Suprapubic skin (tissue), 4 donors: ENCODE data around the gene PLEKHG5.
"Not testable (repeated sequence)": the region's sequence is repeated elsewhere in the genome, so short reads cannot be mapped to it uniquely, and the experiment has no call there.

Experiments
- EP300 ChIP-seq: sonication (generic); formaldehyde crosslinking; IDR thresholded peaks from one replicate; pipeline ENCODE4 v1.6.1; 2017; ENCODE audit warnings: antibody characterized with exemption
- POLR2A ChIP-seq, 2 donors: fragments of 450-650 bp; IDR thresholded peaks; one replicate each; pipeline ENCODE4 v1.6.1; 2017; ENCODE audit warnings: antibody characterized with exemption in 2 of 2, mild to moderate bottlenecking in 2 of 2, moderate library complexity in 2 of 2
- POLR2AphosphoS5 ChIP-seq, 3 donors: sonication (generic); formaldehyde crosslinking; IDR thresholded peaks; one replicate each; pipeline ENCODE4 v1.6.1; 2017; ENCODE audit warnings: antibody characterized with exemption in 3 of 3
- TF ChIP-seq, protein P1 (sequence below), 2 donors: fragments of 200-600 bp in 1 of 2; fragments of 450-650 bp in 1 of 2; sonication (generic) in 1 of 2; IDR thresholded peaks; one replicate each; pipeline ENCODE4 v1.5.1; 2016 to 2019; ENCODE audit warnings: antibody characterized with exemption in 2 of 2, mild to moderate bottlenecking in 1 of 2, moderate library complexity in 1 of 2

- TF ChIP-seq, protein P1, sequence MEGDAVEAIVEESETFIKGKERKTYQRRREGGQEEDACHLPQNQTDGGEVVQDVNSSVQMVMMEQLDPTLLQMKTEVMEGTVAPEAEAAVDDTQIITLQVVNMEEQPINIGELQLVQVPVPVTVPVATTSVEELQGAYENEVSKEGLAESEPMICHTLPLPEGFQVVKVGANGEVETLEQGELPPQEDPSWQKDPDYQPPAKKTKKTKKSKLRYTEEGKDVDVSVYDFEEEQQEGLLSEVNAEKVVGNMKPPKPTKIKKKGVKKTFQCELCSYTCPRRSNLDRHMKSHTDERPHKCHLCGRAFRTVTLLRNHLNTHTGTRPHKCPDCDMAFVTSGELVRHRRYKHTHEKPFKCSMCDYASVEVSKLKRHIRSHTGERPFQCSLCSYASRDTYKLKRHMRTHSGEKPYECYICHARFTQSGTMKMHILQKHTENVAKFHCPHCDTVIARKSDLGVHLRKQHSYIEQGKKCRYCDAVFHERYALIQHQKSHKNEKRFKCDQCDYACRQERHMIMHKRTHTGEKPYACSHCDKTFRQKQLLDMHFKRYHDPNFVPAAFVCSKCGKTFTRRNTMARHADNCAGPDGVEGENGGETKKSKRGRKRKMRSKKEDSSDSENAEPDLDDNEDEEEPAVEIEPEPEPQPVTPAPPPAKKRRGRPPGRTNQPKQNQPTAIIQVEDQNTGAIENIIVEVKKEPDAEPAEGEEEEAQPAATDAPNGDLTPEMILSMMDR (IDR thresholded peaks at IDR 0.05) = not testable (repeated sequence)
- not testable (repeated sequence) for TF ChIP-seq POLR2A (IDR thresholded peaks at IDR 0.05); POLR2AphosphoS5 (IDR thresholded peaks at IDR 0.05); EP300
Observed at GRCh38 chr1:6445929-6446328, 45.5 kb downstream of the PLEKHG5 start.
